AML-193 (cell line): ENCODE results near the gene ATP6V1C2.

Experiments used
- DNase-seq, 2 experiments: peaks; one replicate each; lab custom pipeline; 2025; lab: John Stamatoyannopoulos, UW

ATP6V1C2 gene, protein sequence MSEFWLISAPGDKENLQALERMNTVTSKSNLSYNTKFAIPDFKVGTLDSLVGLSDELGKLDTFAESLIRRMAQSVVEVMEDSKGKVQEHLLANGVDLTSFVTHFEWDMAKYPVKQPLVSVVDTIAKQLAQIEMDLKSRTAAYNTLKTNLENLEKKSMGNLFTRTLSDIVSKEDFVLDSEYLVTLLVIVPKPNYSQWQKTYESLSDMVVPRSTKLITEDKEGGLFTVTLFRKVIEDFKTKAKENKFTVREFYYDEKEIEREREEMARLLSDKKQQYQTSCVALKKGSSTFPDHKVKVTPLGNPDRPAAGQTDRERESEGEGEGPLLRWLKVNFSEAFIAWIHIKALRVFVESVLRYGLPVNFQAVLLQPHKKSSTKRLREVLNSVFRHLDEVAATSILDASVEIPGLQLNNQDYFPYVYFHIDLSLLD

DNA sequence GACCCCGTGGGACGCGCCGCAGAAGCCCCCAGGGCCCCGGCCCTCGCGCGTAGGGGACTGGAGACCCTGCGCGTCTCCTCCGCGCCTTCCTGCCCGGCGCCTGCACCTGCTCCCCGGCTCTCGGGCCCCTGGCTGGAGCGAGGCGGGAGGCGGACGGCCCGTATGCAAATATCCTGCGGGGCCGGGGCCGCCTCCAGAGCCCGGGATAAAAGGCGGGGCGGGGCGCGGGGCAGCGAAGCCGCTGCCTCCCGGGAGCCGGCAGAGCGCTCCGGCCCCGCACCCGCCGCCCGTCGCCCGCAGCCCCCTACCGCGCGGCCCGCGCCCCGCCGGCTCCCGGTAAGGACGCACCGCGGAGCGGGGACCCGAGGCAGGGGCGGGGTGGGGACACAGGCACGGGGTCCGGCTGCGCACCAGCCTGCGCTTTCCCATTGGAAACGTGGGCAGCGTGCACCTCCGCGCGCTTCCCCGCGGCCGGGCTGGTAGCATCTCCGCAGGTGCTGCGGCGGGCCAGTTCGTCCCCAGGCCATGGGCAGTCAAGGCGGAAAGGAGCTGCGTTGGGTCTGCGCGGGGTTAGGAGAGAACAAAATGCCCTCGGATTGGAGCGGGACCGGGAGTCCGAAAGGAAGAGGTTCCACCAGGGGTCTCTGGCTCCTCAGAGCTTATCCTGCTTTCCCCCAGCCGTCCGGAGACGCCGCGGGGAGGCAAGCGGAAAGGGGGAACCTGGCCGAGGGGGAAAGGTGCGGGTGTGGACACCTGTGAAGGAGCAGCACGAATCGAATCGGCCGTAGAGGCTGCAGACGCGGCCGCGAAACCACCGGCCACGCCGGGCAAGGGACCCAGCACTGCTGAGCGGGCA, at the start of gene ATP6V1C2:
TSS of gene ATP6V1C2 (plus strand) at position 235 of the 856 bp plus-strand sequence. CDS start 1,220 bp downstream, outside the sequence.
- no peak for DNase-seq

GRCh38 chr2:10675131-10675530, 46.3 kb upstream of the ATP6V1C2 start:
- no peak for DNase-seq

- DNase-seq: no peak
Observed at GRCh38 chr2:10678225-10678624, 43.2 kb upstream of the ATP6V1C2 start.

DNA sequence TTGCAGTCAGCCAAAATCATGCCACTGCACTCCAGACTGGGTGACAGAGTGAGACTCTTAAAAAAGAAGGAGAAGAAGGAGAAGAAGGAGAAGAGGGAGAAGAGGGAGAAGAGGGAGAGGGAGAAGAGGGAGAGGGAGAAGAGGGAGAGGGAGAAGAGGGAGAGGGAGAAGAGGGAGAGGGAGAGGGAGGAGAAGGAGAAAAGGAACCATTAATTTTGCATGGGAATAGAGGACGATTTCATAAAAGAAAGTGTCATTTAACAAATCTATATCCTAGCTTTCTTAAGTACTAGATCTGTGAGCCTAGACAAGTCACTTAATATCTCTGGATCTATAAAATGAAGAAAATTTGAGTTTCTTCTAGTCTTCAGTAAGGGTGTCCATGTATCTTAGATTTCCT, 41.2 kb upstream of the ATP6V1C2 start:
- no peak for DNase-seq

- DNase-seq: no peak
Observed at GRCh38 chr2:10680957-10681356, 40.5 kb upstream of the ATP6V1C2 start.

GRCh38 chr2:10686176-10686730, 35.2 kb upstream of the ATP6V1C2 start:
- DNase-seq: no peak

DNA sequence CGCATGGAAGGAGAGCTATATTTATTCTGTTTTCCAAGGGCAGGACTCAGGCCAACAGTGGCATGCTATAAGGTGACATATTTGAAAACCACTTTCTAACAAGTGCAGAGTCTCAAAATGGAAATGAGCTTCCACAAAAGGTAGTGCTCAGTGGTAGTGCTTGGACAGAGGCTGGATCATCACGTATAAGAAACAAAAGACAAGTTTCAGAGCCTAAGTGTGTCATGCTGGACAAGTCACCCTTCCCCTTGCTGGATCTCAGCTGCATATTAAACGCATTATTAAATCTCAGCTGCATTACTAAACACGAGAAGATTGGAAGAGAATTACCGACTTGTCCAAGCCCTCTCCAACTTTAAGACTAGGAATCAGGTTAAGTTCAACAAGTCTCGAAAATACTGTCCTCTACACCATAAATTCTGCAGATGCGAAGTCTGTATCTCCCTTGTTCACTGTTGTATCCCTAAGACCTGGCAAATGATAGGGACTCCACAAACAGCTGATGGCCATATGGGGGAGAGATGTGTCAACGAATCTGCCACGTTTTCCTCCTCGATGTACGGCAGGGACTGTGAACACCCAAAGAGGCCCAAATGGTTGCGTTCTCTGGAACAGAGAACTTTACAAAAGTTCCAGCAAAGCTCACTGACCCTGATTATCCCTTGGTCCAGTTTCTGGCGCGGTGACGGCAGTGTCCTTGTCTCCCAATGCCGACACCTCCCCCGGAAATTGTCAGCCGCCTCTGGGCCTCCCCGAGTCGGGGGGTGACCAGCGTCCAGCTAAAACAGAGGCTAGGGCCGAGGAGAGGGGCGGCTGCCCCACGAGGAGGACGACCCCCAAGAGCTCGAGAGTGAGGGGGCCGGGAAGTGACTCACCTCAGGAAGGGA, 32.3 kb upstream of the ATP6V1C2 start:
- DNase-seq: no peak

- no peak for DNase-seq
Observed at GRCh38 chr2:10691521-10691920, 29.9 kb upstream of the ATP6V1C2 start.

- no peak for DNase-seq
Observed at GRCh38 chr2:10700078-10700803, 21.2 kb upstream of the ATP6V1C2 start.

DNA sequence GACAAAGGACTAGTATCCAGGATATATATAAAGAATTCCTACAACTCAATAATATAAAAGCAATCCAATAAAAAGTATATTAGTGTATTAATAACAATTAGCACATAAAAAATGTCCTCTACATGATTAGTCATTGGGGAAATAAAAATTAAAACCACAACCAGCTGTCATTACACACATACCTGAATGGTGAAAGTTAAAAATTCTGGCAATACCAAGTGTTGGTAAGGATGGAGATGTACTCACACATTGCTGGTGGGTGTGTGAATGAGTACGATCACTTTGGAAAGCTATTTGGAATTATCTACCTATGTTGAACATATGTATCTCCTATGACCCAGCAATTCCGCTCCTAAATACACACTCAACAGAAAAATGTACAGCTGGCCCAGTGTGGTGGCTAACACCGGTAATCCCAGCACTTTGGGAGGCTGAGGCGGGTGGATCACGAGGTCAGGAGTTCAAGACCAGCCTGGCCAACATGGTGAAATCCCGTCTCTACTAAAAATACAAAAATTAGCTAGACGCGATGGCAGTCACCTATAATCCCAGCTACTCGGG, 17.3 kb upstream of the ATP6V1C2 start:
- no peak for DNase-seq

DNA sequence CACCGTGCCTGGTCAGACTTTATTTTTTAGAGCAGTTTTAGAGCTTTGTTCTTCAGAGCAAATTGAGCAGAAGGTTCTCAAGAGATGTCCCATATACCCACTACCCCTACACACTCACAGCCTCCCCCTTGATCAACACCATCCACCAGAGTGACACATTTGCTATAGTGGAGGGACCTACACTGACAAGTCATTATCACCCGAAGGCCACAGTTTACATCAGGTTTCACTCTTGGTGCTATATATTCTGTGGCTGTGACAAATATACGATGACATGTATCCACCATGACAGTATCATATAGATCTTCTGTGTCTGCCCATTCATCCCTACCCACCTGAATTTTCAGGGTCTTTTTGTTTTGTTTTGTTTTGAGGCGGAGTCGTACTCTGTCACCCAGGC, 15.4 kb upstream of the ATP6V1C2 start:
- no peak for DNase-seq

DNA sequence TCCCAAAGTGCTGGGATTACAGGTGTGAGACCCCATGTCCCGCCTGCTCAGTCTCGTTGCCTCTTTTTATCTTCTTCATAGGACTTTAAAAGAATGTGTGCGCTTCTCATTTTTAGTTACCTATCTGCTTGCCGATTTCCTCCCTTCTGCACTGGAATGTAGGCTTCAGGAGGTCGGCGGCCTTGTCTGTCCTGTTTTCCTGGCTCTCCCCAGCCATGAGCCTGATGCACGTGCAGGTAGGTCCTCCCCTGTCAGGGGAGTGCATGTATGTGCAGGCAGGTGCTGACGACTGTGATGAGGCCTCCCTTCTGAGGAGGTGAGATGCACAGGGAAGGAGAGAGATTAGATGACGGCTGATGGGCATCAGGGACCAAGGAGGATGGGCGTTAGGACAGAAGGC, 13.6 kb upstream of the ATP6V1C2 start:
- DNase-seq: no peak

- no peak for DNase-seq
Observed at GRCh38 chr2:10709290-10709939, 12.0 kb upstream of the ATP6V1C2 start.

DNA sequence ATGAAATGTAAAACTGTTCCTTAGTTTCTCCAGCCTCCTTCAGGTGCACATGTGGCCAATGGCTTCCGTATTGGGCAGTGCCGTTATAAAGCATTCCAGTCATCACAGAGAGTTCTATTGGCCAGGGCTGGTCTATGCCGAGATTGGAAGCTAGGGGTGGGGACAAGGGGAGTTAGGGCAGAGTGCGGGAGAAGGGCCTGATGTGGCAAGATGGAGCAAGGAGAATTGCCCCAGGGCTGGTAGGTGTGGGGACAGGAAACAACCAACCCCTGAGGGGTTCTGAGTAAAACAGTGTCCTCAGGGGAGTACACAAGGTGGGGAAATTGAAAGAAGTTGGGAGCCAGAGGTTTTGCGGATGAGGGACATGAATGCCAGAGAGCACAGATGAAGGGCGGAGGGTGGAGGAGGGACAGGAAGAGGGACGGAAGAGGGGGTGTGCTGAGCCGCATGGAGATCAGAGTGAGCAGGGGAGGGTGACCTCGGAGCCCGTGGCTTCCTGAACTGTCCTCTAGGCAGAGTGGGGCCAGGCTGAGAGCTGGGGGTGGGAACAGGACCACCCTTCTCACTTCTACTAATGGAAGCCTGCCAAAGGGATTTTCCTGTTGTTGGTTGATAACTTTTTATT, 9.1 kb upstream of the ATP6V1C2 start:
- DNase-seq: no peak

DNA sequence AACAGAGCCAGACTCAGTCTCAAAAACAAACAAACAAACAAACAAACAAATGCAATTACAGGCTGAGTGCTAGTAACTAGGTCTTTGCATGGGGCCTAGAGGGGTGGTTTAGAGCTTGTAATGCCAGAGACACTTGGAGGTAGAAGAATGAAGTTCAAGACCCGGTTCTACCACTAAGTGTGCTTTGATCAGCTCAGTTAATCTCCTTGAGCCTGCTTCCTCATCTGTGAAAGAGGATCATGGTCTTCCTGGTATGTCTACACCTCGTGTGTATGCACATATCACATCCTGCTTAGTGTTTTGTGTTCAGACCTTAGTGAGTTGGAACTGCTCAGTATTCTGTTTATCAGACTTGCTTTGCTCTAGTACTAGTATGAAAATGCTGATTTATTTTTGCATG, 4.8 kb upstream of the ATP6V1C2 start:
- no peak for DNase-seq

GRCh38 chr2:10717628-10718027, 3.8 kb upstream of the ATP6V1C2 start:
- DNase-seq: no peak

GRCh38 chr2:10720306-10720705, 1.1 kb upstream of the ATP6V1C2 start:
- no peak for DNase-seq

- no peak for DNase-seq
Observed at GRCh38 chr2:10720947-10721395, 459 bp upstream of the ATP6V1C2 start.

DNA sequence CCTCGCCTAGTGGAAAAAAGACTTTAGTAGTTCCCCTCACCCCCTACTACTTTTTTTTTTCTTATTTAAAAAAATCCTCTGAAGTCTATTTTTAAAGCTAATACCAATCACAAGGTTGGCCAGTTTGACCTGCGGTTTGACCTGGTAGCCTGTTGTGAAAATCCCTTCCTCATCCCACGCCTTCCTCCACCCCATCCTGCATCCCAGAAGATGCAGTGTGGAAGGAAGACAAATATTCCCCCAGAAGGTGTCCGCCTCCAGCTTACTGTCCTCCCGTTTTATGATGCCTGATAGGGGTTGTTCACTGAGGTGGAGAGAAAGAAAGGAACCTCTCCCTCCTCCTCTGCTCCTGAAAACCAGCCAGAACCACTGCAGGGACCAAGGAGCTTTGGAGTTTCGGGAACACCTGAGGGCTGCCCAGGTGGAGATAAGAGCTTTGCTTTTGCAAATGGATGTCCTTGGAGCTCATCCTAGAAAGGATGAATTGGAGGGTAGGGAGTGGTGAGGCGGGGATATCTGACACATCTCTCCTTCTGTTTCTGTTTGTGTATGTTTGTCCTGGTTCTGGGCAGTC, 909 bp downstream of the ATP6V1C2 start:
- no peak for DNase-seq
